Measurements from ENCODE around the gene CCDC85C. TPM values are rescaled to one million over a fixed set of nuclear protein-coding genes. Genes with fewer than 3 reads are reported as not detected.

The CCDC85C gene
- total RNA-seq, 2 experiments from 2014 or later = 6.4 to 15.0 TPM

DNA sequence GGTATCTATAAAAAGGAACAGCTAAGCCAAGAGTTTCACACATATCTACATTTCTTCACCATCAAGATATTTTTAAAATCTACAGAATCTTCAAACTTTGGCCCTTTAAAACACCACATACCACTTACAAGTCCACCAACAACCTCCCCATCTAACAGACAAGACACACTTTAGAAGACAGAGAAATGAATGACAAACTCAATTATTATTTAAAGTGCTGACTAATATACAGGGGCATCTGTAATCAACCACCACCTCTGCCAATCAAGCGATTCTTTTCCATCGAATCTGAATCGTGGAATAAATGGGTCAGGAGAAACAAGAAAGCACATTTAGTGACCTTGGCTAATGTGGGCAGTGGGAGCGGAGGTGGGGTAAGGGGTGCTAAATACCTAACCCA lies 131.1 kb downstream of the CCDC85C start:
- BruUV-seq (replicated peaks) = no TSS peak
- CTCF ChIA-PET (ENCODE audit: unreplicated experiment) = no interaction called here
- Histone ChIP-seq H3K27ac (ENCODE audit: low read depth, low read length, poor library complexity, severe bottlenecking) (no peak overlapping the region), H2AFZ (ENCODE audit: low read length) (no peak overlapping the region), H3K4me2 (ENCODE audit: low read length) (no peak overlapping the region), H3K9me2 (ENCODE audit: insufficient read depth, low read length) (no peaks in the 10 kb centered on the region), H3K9me3 (ENCODE audit: low read length) (no peaks in the 10 kb centered on the region), H3K4me1 (ENCODE audit: insufficient read depth, low read length, poor library complexity, severe bottlenecking) (no peaks in the 10 kb centered on the region), H4K20me1 (ENCODE audit: insufficient read depth, low read length) (peaks cover 45% of the 10 kb centered on the region), H3K36me3 (ENCODE audit: insufficient read depth, low read length) (no peaks in the 10 kb centered on the region), H3K4me3 (ENCODE audit: low read depth, low read length, poor library complexity, severe bottlenecking) (no peak overlapping the region), H3K79me2 (ENCODE audit: insufficient read depth, low read depth, low read length) (peaks cover 87% of the 10 kb centered on the region)
- intact Hi-C loops (cut with micrococcal nuclease; ENCODE audit: unreplicated experiment) = no loop called here
- TF ChIP-seq, protein P1, sequence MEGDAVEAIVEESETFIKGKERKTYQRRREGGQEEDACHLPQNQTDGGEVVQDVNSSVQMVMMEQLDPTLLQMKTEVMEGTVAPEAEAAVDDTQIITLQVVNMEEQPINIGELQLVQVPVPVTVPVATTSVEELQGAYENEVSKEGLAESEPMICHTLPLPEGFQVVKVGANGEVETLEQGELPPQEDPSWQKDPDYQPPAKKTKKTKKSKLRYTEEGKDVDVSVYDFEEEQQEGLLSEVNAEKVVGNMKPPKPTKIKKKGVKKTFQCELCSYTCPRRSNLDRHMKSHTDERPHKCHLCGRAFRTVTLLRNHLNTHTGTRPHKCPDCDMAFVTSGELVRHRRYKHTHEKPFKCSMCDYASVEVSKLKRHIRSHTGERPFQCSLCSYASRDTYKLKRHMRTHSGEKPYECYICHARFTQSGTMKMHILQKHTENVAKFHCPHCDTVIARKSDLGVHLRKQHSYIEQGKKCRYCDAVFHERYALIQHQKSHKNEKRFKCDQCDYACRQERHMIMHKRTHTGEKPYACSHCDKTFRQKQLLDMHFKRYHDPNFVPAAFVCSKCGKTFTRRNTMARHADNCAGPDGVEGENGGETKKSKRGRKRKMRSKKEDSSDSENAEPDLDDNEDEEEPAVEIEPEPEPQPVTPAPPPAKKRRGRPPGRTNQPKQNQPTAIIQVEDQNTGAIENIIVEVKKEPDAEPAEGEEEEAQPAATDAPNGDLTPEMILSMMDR (conservative IDR thresholded peaks at IDR 0.05; ENCODE audit: low read length) = no peak
- TF ChIP-seq EZH2phosphoT487 (IDR thresholded peaks at IDR 0.05; ENCODE audit: borderline replicate concordance, low read depth, low read length) = no peak
- no peak for DNase-seq (ENCODE audit: low spot score)
- POLR2A ChIA-PET = no interaction called here

DNA sequence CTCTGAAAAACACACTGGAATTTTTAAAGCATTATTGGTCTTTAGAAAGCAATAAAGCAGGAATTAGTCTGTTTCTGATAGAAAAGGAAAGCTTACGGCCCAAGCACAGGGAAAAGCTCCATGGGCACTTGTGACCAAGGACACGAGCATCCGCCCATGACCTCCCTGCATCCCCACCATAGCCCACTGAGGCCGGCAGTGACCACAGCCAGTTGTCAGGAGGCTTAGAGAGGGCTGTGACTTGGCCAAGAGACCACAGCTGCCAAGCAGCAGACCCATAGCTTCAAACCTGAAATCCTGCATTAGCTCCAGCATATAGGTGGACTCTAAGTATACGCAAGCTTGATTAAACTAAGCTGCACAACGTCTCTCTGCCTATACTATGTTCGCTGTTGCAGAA lies 132.3 kb downstream of the CCDC85C start:
- H4K20me1 ChIP-seq (ENCODE audit: insufficient read depth, low read length) = peaks cover 43% of the 10 kb centered on the region
- no peak overlapping the region for H3K4me2 ChIP-seq (ENCODE audit: low read length)
- TF ChIP-seq EZH2phosphoT487 (IDR thresholded peaks at IDR 0.05; ENCODE audit: borderline replicate concordance, low read depth, low read length) = no peak
- TF ChIP-seq, protein P1 (conservative IDR thresholded peaks at IDR 0.05; ENCODE audit: low read length) = no peak
- no peaks in the 10 kb centered on the region for H3K36me3 ChIP-seq (ENCODE audit: insufficient read depth, low read length)
- H3K79me2 ChIP-seq (ENCODE audit: insufficient read depth, low read depth, low read length) = peaks cover 75% of the 10 kb centered on the region
- no peaks in the 10 kb centered on the region for H3K9me3 ChIP-seq (ENCODE audit: low read length)
- H3K4me3 ChIP-seq (ENCODE audit: low read depth, low read length, poor library complexity, severe bottlenecking) = no peak overlapping the region
- no peaks in the 10 kb centered on the region for H3K4me1 ChIP-seq (ENCODE audit: insufficient read depth, low read length, poor library complexity, severe bottlenecking)
- intact Hi-C loops (cut with micrococcal nuclease; ENCODE audit: unreplicated experiment) = no loop called here
- no peak for DNase-seq (ENCODE audit: low spot score)
- no peak overlapping the region for H2AFZ ChIP-seq (ENCODE audit: low read length)
- H3K27ac ChIP-seq (ENCODE audit: low read depth, low read length, poor library complexity, severe bottlenecking) = no peak overlapping the region
- no TSS peak for BruUV-seq (replicated peaks)
- CTCF ChIA-PET (ENCODE audit: unreplicated experiment) = no interaction called here
- POLR2A ChIA-PET = interaction anchor here (0.6 to 1.4 kb wide), 3 partner anchors 9 to 589 kb away, joined by 3 to 9 read pairs (median 5); partner anchors contain the start of genes CCNK and SETD3
- no peaks in the 10 kb centered on the region for H3K9me2 ChIP-seq (ENCODE audit: insufficient read depth, low read length)

DNA sequence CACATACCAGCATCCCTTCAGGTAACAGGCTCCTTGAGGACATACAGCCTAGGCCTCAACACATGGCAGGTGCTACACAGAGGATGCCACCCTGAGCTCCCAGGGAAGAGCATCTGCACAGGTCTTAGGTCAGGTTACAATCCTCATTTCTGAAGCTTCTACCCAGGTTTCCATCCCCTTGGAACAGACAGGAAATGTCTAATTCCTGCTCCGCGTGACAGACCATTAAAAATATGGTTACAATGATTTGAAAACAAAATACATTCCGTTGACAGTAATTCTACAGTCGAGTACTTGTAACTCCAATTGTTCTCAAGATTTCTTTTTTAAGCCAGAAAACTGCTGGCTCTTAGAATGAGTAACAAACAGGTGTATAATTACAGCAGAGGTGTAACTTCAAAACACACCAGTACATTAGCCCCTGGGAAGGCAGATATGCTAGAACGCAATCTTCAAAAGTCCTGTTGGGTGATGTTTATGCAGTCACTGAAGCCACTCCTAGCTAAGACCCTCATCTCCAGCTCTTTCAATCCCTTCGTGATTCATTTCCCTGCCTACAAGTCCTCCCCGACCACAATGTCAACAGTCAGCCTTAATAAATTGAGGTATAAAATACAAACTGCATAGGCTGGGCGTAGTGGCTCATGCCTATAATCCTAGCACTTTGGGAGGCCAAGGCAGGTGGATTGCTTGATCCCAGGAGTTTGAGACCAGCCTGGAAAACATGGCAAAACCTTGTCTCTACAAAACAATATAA lies 135.0 kb downstream of the CCDC85C start:
- H2AFZ ChIP-seq (ENCODE audit: low read length) = no peak overlapping the region
- TF ChIP-seq, protein P1 (conservative IDR thresholded peaks at IDR 0.05; ENCODE audit: low read length) = no peak
- no peak for TF ChIP-seq EZH2phosphoT487 (IDR thresholded peaks at IDR 0.05; ENCODE audit: borderline replicate concordance, low read depth, low read length)
- peaks cover 18% of the 10 kb centered on the region; the same call in 1 of the 2 replicates for H3K36me3 ChIP-seq (ENCODE audit: insufficient read depth, low read length)
- H3K79me2 ChIP-seq (ENCODE audit: insufficient read depth, low read depth, low read length) = peaks cover 47% of the 10 kb centered on the region
- ChIA-PET POLR2A (interaction anchor here (1.3 kb wide), 1 partner anchor 16 kb away, joined by 3 read pairs; no protein-coding TSS in a partner anchor), CTCF (ENCODE audit: unreplicated experiment) (no interaction called here)
- no peaks in the 10 kb centered on the region for H3K4me1 ChIP-seq (ENCODE audit: insufficient read depth, low read length, poor library complexity, severe bottlenecking)
- H3K27ac ChIP-seq (ENCODE audit: low read depth, low read length, poor library complexity, severe bottlenecking) = no peak overlapping the region
- no peak overlapping the region for H3K4me3 ChIP-seq (ENCODE audit: low read depth, low read length, poor library complexity, severe bottlenecking)
- BruUV-seq (replicated peaks) = no TSS peak
- peaks cover 25% of the 10 kb centered on the region for H4K20me1 ChIP-seq (ENCODE audit: insufficient read depth, low read length)
- intact Hi-C loops (cut with micrococcal nuclease; ENCODE audit: unreplicated experiment) = no loop called here
- no peaks in the 10 kb centered on the region for H3K9me3 ChIP-seq (ENCODE audit: low read length)
- no peak for DNase-seq (ENCODE audit: low spot score)
- H3K9me2 ChIP-seq (ENCODE audit: insufficient read depth, low read length) = no peaks in the 10 kb centered on the region
- H3K4me2 ChIP-seq (ENCODE audit: low read length) = no peak overlapping the region

Data from OCI-LY7 (cell line).